ENCODE data around the gene PSD.
A peak's percentile ranks its signal among the peaks of the same experiment; 100 is the strongest.

Gene PSD

DNA sequence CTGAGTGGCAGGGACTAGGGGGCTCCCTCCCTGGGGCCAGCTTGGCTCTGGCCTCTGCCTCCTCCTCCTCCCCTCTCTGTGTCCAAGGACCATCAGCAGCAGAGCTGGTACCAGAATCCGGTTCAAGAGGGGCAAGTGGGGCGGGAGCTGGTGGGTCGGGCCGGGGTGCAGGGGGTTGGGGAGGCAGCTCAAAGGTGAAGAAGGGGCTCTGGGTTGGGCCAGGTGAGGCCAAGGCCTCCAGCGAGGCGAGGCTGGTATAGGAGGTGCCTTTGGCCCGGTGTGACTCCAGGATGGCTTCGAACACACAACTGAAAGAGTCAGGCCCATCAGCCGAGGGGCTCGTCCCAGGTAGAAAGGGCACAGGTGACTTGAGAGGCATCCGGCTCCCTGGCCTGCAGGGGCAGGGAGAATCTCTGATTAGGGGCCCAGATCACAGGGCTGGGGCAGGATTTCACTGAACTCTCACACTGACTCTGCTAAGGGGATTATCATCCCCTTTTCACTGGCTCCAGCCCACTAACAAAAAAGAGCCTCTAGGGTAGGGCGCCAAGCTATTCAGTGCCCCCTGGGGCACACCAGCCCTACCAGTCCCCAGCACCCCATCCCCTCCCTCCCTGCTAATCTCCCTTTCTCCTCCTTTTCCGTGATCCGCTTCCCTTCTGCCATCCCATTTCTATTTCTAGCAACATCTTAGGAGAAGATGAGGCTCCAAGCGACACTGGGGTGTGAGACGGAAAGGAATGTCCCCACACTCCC is 4.6 kb downstream of the PSD start:
- no peak for DNase-seq
- Mint-ChIP-seq H3K36me3 (ENCODE audit: low read depth) (no peaks in the 10 kb centered on the region), H3K9me3 (no peaks in the 10 kb centered on the region), H3K4me1 (peaks cover 28% of the 10 kb centered on the region), H3K4me3 (no peak overlapping the region), H3K27me3 (ENCODE audit: low read depth, poor library complexity) (peaks cover 87% of the 10 kb centered on the region), H3K27ac (no peak overlapping the region)
- TF ChIP-seq, protein P1, sequence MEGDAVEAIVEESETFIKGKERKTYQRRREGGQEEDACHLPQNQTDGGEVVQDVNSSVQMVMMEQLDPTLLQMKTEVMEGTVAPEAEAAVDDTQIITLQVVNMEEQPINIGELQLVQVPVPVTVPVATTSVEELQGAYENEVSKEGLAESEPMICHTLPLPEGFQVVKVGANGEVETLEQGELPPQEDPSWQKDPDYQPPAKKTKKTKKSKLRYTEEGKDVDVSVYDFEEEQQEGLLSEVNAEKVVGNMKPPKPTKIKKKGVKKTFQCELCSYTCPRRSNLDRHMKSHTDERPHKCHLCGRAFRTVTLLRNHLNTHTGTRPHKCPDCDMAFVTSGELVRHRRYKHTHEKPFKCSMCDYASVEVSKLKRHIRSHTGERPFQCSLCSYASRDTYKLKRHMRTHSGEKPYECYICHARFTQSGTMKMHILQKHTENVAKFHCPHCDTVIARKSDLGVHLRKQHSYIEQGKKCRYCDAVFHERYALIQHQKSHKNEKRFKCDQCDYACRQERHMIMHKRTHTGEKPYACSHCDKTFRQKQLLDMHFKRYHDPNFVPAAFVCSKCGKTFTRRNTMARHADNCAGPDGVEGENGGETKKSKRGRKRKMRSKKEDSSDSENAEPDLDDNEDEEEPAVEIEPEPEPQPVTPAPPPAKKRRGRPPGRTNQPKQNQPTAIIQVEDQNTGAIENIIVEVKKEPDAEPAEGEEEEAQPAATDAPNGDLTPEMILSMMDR (IDR thresholded peaks at IDR 0.05), result no peak

DNA sequence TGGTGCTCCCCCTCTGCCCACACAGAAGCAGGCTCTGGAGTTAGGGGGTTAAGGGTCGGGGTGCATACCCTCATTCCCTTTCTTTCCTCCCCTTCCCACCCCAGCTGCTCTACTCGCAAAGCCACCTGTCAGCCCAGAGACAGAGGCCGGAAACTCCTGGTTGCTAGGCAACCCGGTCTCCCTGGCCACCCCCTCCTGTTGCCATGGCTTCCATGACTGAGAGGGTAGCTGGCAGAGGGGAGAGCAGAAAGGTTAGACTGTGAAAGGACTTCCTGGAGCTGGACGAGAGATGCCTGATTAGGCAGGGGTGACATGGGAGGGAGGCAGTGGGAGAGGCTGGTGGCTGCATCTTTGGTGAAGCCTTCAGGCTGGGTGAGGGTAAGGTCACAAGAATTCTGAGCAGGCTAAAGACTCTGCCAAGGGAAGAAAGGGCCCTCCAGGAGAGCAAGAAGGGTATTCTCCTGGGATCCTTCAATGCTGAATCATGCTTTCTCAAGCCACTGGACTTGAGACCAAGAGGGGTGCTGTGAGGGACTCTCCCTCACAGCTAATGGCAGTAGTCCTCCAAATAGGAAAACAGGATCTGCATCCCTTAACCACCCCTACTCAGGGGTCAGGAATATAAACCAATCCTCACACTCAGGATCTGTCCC is 5.4 kb downstream of the PSD start:
- no peaks in the 10 kb centered on the region for H3K9me3 Mint-ChIP-seq
- H3K4me3 Mint-ChIP-seq, result no peak overlapping the region
- H3K4me1 Mint-ChIP-seq, result peaks cover 31% of the 10 kb centered on the region
- peaks cover 86% of the 10 kb centered on the region for H3K27me3 Mint-ChIP-seq (ENCODE audit: low read depth, poor library complexity)
- H3K36me3 Mint-ChIP-seq (ENCODE audit: low read depth), result no peaks in the 10 kb centered on the region
- TF ChIP-seq, protein P1 (IDR thresholded peaks at IDR 0.05), result no peak
- H3K27ac Mint-ChIP-seq, result no peak overlapping the region
- peak; percentile 31 for DNase-seq

DNA sequence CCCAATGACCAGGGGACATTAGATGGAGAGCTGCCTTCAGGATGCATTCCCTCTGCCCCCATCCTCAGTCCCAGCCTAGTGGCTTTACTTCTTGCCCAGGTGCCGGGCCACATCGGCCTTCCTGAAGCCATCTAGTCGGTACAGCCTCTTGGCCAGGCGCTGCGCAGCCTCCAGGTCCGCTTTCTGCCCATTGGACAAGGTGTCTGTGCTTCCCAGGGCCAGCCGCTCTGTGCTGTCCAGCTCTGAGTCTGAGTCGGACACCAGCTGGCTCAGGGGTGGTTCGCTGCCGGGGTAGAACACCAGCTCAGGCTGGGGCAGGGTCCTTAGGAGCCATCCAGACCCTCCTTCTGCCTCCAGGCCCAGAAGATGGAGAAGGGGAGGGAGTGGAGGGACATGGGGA is 6.3 kb downstream of the PSD start:
- peaks cover 32% of the 10 kb centered on the region for H3K4me1 Mint-ChIP-seq
- no peak for DNase-seq
- H3K27ac Mint-ChIP-seq, result no peak overlapping the region
- peaks cover 86% of the 10 kb centered on the region for H3K27me3 Mint-ChIP-seq (ENCODE audit: low read depth, poor library complexity)
- H3K4me3 Mint-ChIP-seq, result no peak overlapping the region
- TF ChIP-seq, protein P1 (IDR thresholded peaks at IDR 0.05), result no peak
- H3K9me3 Mint-ChIP-seq, result no peaks in the 10 kb centered on the region
- H3K36me3 Mint-ChIP-seq (ENCODE audit: low read depth), result no peaks in the 10 kb centered on the region

DNA sequence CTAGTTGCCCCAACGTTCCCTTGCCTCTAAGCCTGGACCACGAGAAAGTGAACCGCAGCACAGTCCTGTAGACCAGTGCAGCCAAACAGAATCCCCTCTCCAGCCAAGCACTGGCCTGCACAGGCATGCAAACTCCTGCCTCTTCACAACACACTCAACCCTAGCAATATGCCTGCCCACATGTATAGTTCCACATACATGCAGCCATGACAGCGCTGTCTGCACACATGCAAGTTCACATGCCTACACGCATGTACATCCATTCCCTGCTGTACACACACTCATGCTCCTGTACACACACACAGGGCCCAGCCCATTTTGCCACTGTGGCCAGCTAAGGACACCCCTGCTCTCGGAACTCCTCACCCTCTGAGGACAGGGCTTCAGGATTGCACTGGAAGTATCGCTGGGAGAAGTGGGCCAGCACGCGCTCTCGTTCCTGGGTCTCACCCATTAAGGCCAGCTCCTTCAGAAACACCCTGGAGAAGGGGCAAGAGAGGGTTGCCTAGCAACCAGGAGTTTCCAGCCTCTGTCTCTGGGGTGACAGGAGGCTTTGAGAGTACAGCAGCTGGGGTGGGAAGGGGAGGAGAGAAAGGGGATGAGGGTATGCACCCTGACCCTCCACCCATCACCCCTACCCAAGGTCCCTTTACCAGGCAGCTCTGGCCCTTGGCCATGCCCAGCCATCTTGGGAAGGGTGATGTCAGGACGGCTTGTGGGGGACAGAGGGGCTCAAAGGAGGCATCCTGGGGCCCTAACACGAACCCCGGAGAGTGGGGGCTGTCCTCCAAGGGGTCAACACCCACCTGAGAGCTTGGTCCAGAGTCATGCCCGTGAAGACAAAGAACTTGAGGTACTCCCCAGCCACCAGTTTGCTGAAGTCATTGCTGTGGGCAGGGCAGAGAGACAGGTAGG is 7.0 kb downstream of the PSD start:
- peaks cover 88% of the 10 kb centered on the region for H3K27me3 Mint-ChIP-seq (ENCODE audit: low read depth, poor library complexity)
- TF ChIP-seq, protein P1 (IDR thresholded peaks at IDR 0.05), result no peak
- no peak for DNase-seq
- H3K4me1 Mint-ChIP-seq, result peaks cover 32% of the 10 kb centered on the region
- no peaks in the 10 kb centered on the region for H3K36me3 Mint-ChIP-seq (ENCODE audit: low read depth)
- no peak overlapping the region for H3K27ac Mint-ChIP-seq
- no peaks in the 10 kb centered on the region for H3K9me3 Mint-ChIP-seq
- H3K4me3 Mint-ChIP-seq, result peak overlapping the region; percentile 75

DNA sequence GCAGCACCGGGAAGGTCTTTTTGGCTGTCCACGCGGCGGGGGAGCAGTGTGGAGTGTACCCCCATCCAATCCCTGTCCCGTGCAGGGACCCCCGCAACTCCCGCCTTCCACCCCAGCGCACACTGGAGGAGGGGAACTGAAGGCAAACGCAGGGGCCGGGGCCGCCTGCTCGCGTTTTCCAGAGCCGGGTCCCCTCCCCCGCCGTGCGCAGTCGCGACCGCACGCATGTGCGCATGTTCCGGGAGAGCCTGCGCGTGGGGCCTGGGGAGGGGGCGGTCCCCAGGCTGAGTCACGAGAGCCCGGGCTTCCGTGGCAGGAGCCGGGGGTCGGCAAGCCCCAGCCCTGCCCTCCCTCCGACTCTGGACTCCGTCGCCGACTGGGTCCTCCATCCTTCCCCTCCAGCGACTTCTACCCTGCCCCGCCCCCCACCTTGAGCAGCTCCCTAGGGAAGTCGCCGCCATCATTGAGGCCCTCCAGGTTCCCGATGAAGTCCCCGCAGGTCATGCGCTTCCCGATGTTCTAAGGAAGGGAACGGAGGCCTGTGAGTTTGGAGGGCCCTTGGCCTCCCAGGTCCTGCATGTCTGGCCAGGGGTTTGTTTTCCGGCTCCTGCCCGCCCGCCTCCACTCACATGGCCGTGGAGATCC is 8.0 kb downstream of the PSD start:
- peaks cover 89% of the 10 kb centered on the region for H3K27me3 Mint-ChIP-seq (ENCODE audit: low read depth, poor library complexity)
- DNase-seq, result peak; percentile 64
- H3K36me3 Mint-ChIP-seq (ENCODE audit: low read depth), result no peaks in the 10 kb centered on the region
- peaks cover 32% of the 10 kb centered on the region for H3K4me1 Mint-ChIP-seq
- TF ChIP-seq, protein P1 (IDR thresholded peaks at IDR 0.05), result no peak
- H3K9me3 Mint-ChIP-seq, result no peaks in the 10 kb centered on the region
- peak overlapping the region; percentile 79 for H3K4me3 Mint-ChIP-seq
- H3K27ac Mint-ChIP-seq, result no peak overlapping the region
